Keratinocyte (primary cell): Measurements from ENCODE around the gene CTIF.

Source experiments
- EZH2 ChIP-seq: IDR thresholded peaks from one replicate; pipeline ENCODE4 v1.6.1; 2012; ENCODE audit warnings: inconsistent platforms, mild to moderate bottlenecking, low read length, moderate library complexity
- TF ChIP-seq, protein P1 (sequence below), 3 experiments: IDR thresholded peaks in 1 of 3; conservative IDR thresholded peaks in 1 of 3; optimal IDR thresholded peaks in 1 of 3; 2 replicates in 2 of 3; 3 replicates in 1 of 3; pipeline versions ENCODE3 to v1.5.1; 2011; ENCODE audit warnings: low read length in 3 of 3, mild to moderate bottlenecking in 3 of 3, moderate library complexity in 2 of 3, control low read depth in 1 of 3, inconsistent platforms in 1 of 3; ENCODE audit not compliant: insufficient read depth in 2 of 3; ENCODE audit errors: extremely low read depth in 1 of 3

DNA sequence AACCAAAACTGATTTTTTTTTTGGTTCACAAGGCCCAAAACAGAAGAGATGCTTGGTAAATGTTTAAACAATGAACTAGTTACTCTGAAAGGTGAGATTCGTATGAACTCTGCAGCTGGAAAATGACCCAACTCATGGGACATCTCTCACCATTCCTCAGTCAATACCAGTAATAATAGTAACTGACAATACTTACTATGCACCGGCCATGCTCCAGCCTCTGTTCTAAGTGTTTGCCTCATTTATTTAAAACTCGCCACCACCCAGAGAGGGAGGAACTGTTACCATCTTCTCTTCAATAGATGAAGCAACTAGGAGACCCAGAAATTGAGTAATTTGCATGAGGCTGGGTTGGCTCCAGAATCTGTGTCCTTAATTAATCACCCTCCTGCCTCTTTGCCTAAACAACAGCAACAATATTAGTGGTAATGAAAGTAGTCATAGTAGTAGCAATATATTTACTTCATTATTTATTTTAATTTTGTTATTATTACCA lies 130.4 kb downstream of the CTIF start:
- TF ChIP-seq, protein P1, sequence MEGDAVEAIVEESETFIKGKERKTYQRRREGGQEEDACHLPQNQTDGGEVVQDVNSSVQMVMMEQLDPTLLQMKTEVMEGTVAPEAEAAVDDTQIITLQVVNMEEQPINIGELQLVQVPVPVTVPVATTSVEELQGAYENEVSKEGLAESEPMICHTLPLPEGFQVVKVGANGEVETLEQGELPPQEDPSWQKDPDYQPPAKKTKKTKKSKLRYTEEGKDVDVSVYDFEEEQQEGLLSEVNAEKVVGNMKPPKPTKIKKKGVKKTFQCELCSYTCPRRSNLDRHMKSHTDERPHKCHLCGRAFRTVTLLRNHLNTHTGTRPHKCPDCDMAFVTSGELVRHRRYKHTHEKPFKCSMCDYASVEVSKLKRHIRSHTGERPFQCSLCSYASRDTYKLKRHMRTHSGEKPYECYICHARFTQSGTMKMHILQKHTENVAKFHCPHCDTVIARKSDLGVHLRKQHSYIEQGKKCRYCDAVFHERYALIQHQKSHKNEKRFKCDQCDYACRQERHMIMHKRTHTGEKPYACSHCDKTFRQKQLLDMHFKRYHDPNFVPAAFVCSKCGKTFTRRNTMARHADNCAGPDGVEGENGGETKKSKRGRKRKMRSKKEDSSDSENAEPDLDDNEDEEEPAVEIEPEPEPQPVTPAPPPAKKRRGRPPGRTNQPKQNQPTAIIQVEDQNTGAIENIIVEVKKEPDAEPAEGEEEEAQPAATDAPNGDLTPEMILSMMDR (optimal IDR thresholded peaks at IDR 0.05 in 1 of 3, IDR thresholded peaks at IDR 0.05 in 1 of 3, conservative IDR thresholded peaks at IDR 0.05 in 1 of 3; ENCODE audit: extremely low read depth in 1 of 3, insufficient read depth in 2 of 3, low read length in 3 of 3), result no peak
- no peak for TF ChIP-seq EZH2
